ENCODE data around the gene NTSR1. TPM values are rescaled to one million over a fixed set of nuclear protein-coding genes. Genes with fewer than 3 reads are reported as not detected.

Gene NTSR1
- total RNA-seq, 1 experiment from 2014 or later = 7.8 TPM

GRCh38 chr20:62809530-62810428 is 101.1 kb downstream of the NTSR1 start:
- Histone ChIP-seq H3K4me2 (ENCODE audit: low read length) (no peak overlapping the region), H3K9me3 (ENCODE audit: low read length) (no peaks in the 10 kb centered on the region), H3K27me3 (ENCODE audit: low read length) (no peaks in the 10 kb centered on the region), H3K4me3 (ENCODE audit: low read length) (no peak overlapping the region), H3K36me3 (ENCODE audit: low read depth, low read length) (peaks cover 23% of the 10 kb centered on the region), H3K9me2 (replicated peaks; ENCODE audit: low read length) (no peaks in the 10 kb centered on the region), H3F3A (ENCODE audit: low read length, unreplicated experiment) (no peaks in the 10 kb centered on the region), H4K20me1 (ENCODE audit: low read length) (peaks cover 14% of the 10 kb centered on the region), H2AFZ (ENCODE audit: low read length) (no peak overlapping the region), H3K4me1 (ENCODE audit: insufficient read depth, low read length) (peaks cover 16% of the 10 kb centered on the region), H3K79me2 (ENCODE audit: low read length) (peaks cover 31% of the 10 kb centered on the region), H3K9ac (ENCODE audit: low read length) (no peak overlapping the region), H3K27ac (ENCODE audit: low read length) (no peak overlapping the region)
- ATAC-seq (no peak), DNase-seq (no peak)
- no TSS peak for BruUV-seq (replicated peaks)
- TF ChIP-seq CTCF (conservative IDR thresholded peaks at IDR 0.05; ENCODE audit: low read depth, low read length) (no peak), EZH2 (IDR thresholded peaks at IDR 0.05; ENCODE audit: low read length, unreplicated experiment) (no peak), EZH2phosphoT487 (IDR thresholded peaks at IDR 0.05; ENCODE audit: borderline replicate concordance, low read length) (no peak)
- POLR2A ChIA-PET (ENCODE audit: unreplicated experiment) = interaction anchor here (0.7 kb wide), 1 partner anchor 18 kb away, joined by 18 read pairs; no protein-coding TSS in a partner anchor
- intact Hi-C loops (cut with micrococcal nuclease) = no loop called here
- CTCF ChIA-PET = no interaction called here

- no TSS peak for BruUV-seq (replicated peaks)
- intact Hi-C loops (cut with micrococcal nuclease) = no loop called here
- no peak for TF ChIP-seq EZH2 (IDR thresholded peaks at IDR 0.05; ENCODE audit: low read length, unreplicated experiment)
- no peak for TF ChIP-seq CTCF (conservative IDR thresholded peaks at IDR 0.05; ENCODE audit: low read depth, low read length)
- no peak for TF ChIP-seq EZH2phosphoT487 (IDR thresholded peaks at IDR 0.05; ENCODE audit: borderline replicate concordance, low read length)
- H3F3A ChIP-seq (ENCODE audit: low read length, unreplicated experiment) = no peaks in the 10 kb centered on the region
- H3K9me3 ChIP-seq (ENCODE audit: low read length) = no peaks in the 10 kb centered on the region
- H2AFZ ChIP-seq (ENCODE audit: low read length) = no peak overlapping the region
- ChIA-PET POLR2A (ENCODE audit: unreplicated experiment) (no interaction called here), CTCF (no interaction called here)
- H3K4me1 ChIP-seq (ENCODE audit: insufficient read depth, low read length) = peaks cover 25% of the 10 kb centered on the region
- peaks cover 7% of the 10 kb centered on the region for H4K20me1 ChIP-seq (ENCODE audit: low read length)
- peaks cover 16% of the 10 kb centered on the region for H3K79me2 ChIP-seq (ENCODE audit: low read length)
- peaks cover 8% of the 10 kb centered on the region for H3K27me3 ChIP-seq (ENCODE audit: low read length)
- no peak overlapping the region for H3K9ac ChIP-seq (ENCODE audit: low read length)
- no peak overlapping the region for H3K27ac ChIP-seq (ENCODE audit: low read length)
- DNase-seq (no peak), ATAC-seq (no peak)
- peaks cover 23% of the 10 kb centered on the region for H3K36me3 ChIP-seq (ENCODE audit: low read depth, low read length)
- H3K4me3 ChIP-seq (ENCODE audit: low read length) = no peak overlapping the region
- H3K9me2 ChIP-seq (replicated peaks; ENCODE audit: low read length) = no peaks in the 10 kb centered on the region
- H3K4me2 ChIP-seq (ENCODE audit: low read length) = no peak overlapping the region
These were observed 102.7 kb downstream of the NTSR1 start for GRCh38 chr20:62811320-62811719.

GRCh38 chr20:62811720-62812119 is 103.1 kb downstream of the NTSR1 start:
- no TSS peak for BruUV-seq (replicated peaks)
- CTCF ChIA-PET = no interaction called here

More at GRCh38 chr20:62811720-62812119, 103.1 kb downstream of the NTSR1 start:
- ATAC-seq = no peak
- no peak overlapping the region for H3K4me3 ChIP-seq (ENCODE audit: low read length)
- no peak for TF ChIP-seq EZH2phosphoT487 (IDR thresholded peaks at IDR 0.05; ENCODE audit: borderline replicate concordance, low read length)
- no peak for TF ChIP-seq EZH2 (IDR thresholded peaks at IDR 0.05; ENCODE audit: low read length, unreplicated experiment)
- no peak for TF ChIP-seq CTCF (conservative IDR thresholded peaks at IDR 0.05; ENCODE audit: low read depth, low read length)
- DNase-seq = no peak
- H3F3A ChIP-seq (ENCODE audit: low read length, unreplicated experiment) = no peaks in the 10 kb centered on the region
- intact Hi-C loops (cut with micrococcal nuclease) = no loop called here
- no peaks in the 10 kb centered on the region for H3K9me3 ChIP-seq (ENCODE audit: low read length)
- POLR2A ChIA-PET (ENCODE audit: unreplicated experiment) = no interaction called here
- H2AFZ ChIP-seq (ENCODE audit: low read length) = no peak overlapping the region
- peaks cover 23% of the 10 kb centered on the region for H3K36me3 ChIP-seq (ENCODE audit: low read depth, low read length)
- H3K27me3 ChIP-seq (ENCODE audit: low read length) = peaks cover 12% of the 10 kb centered on the region
- no peak overlapping the region for H3K27ac ChIP-seq (ENCODE audit: low read length)
- H3K9ac ChIP-seq (ENCODE audit: low read length) = no peak overlapping the region
- H3K9me2 ChIP-seq (replicated peaks; ENCODE audit: low read length) = no peaks in the 10 kb centered on the region
- no peak overlapping the region for H3K4me2 ChIP-seq (ENCODE audit: low read length)
- H4K20me1 ChIP-seq (ENCODE audit: low read length) = peaks cover 5% of the 10 kb centered on the region
- H3K79me2 ChIP-seq (ENCODE audit: low read length) = peaks cover 12% of the 10 kb centered on the region
- peaks cover 23% of the 10 kb centered on the region for H3K4me1 ChIP-seq (ENCODE audit: insufficient read depth, low read length)
